Bone marrow (tissue), 2 donors: ENCODE data around the gene PCMTD2.
"Not testable (repeated sequence)": the region's sequence is repeated elsewhere in the genome, so short reads cannot be mapped to it uniquely, and the experiment has no call there.

Experiments
- DNase-seq, 2 donors: peaks; one replicate each; lab custom pipeline; 2025; lab: John Stamatoyannopoulos, UW

The PCMTD2 gene

GRCh38 chr20:64286447-64287263 is 31.1 kb downstream of the PCMTD2 start:
- DNase-seq: not testable (repeated sequence)

- not testable (repeated sequence) for DNase-seq
Observed at GRCh38 chr20:64287264-64287590, 31.7 kb downstream of the PCMTD2 start.

DNA sequence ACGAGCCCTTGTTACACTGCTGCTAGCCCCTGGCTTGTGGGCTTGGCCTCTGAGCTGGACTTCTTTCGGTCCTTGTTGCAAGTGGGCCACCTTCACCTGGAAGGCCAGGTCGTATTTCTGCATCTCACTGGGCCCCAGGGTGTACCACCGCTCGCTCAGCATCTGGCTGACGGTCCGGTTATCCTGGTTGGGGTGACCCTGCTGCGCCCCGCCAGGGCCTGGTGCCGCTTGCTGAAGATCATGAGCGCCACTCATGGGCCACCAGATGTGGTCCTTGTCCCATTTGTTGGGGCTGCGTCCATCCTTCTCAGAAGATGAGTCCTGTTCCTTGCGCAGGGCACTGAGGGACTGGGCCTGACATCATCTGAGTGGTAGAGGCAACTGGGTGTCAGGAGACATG is 36.6 kb downstream of the PCMTD2 start:
- not testable (repeated sequence) for DNase-seq

DNA sequence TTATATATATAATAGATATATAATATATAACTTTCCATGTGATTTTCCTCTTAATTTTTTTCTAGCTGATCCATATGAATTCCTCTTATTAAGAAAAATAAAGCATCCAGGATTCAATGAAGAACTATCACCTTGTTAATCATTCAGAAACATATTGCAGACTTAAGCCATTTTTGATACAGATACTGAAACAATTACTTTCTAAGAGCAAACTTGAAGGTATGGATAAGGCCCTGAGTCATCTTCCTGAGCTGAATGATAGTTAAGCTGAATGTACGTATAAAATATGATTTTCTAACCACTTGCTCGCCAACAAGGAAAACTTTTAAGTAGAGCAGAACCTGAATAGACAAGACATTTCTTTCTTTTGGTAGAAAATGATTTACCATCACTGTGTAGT is 47.5 kb downstream of the PCMTD2 start:
- not testable (repeated sequence) for DNase-seq

- not testable (repeated sequence) for DNase-seq
Observed at GRCh38 chr20:64313761-64314160, 58.2 kb downstream of the PCMTD2 start.

DNA sequence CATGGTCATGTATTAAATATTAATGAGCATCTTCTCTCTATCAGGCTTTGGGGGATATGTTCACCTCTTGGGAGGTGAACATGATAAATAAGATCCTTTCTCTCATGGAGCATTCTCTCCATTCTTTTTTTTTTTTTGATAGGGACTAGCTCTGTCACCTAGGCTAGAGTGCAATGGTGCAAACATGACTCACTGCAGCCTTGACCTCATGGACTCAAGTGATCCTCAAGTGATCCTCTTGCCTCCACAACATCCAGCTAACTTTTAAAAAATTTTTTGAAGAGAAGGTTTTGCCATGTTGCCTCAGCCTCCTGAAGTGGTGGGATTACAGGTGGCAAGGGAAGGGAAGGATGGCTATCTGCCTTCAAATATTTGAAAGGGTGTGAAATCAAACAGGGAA is 59.8 kb downstream of the PCMTD2 start:
- not testable (repeated sequence) for DNase-seq

DNA sequence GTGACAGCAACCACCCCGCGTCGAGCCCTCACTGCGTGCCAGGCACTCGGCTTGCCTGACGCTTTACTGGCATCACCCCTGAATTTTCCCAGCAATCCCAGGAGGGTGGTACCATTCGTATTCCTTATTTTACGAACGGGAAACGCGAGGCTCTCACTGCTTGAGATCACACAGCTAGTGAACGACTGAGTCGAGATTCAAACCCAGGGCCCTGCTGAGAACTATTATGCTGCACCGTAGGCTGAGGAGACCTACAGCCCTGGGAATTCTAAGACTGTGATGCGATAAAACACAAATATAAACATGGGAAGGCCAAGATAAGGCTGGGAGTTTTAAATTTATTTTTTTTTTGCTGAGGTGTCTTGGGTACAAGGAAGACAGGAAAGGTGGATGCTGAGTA is 60.3 kb downstream of the PCMTD2 start:
- not testable (repeated sequence) for DNase-seq

GRCh38 chr20:64316415-64317083 is 61.0 kb downstream of the PCMTD2 start:
- not testable (repeated sequence) for DNase-seq

DNA sequence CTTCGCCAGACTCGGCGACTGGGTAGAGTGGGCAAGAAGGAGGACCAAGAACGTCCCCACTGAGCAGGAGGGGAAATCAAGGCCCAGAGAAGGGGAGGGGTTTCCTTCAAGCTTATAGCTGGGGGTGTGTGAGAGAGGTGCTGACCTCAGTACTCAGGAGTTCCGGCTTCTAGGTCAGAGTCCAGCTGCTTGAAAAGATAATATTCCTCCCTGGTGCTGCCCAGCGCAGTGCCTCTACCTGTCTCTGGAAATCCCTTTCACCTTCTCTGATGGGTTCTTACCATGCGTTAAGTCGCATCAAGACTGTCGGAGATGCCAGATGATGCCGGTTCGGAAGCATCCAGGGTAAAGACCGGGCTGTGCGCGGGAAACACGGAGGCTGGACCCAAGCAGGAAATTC is 61.8 kb downstream of the PCMTD2 start:
- DNase-seq: not testable (repeated sequence)

DNA sequence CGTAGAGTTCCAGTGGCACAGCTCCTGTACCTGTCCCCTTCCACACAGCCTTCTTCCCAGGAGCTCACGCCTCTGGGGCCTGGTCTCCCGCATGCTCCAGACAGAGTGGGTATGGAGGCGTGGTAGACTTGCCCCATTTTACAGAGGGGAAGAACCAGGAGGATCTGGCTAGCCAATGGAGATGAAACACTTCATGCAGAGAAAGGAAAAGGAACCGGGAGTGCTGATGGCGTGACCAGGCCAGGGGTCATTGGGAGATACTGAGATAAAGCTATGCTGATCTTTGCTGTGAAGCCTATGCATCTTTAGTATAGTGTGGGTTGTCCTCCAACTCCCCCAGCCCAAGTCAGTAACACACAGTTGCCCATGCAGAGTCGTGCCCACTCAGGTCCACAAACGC is 62.5 kb downstream of the PCMTD2 start:
- DNase-seq: not testable (repeated sequence)

DNA sequence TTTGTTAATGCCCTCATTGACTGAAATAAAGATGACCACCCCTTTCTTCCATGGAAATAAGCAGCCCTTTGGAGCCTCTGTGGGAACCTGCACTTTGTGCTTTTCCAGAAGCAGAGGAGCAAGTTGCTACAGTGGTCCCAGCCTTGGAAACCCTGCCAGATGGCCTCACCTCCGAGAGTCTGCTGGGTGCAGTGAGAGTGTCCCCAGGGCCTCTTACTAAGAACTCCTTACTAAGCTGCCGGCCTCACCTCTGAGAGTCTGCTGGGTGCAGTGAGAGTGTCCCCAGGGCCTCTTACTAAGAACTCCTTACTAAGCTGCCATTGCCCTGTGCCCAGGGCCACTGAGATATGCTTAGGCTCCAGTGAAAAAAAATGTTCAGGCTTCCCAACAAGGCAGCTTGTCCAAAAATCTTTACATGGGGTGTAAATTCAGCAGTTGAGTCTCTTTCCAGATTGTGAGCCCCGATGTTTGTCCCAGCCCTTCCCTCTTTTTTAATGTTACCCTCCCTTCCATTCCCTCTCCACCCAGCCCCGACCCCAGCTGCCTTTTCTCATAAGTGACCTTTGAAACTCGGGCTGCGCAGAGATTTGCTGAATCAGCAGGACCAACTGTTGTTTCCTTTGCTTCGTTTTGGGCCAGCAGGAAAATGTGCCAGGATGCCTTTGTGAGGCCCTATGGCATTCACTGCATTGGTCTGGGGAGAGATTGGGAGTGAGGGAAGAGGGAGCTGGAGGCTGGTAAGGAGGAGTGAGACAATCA is 66.7 kb downstream of the PCMTD2 start:
- DNase-seq: not testable (repeated sequence)
